ENCODE measurements around the gene ACKR2.

The ACKR2 gene

DNA sequence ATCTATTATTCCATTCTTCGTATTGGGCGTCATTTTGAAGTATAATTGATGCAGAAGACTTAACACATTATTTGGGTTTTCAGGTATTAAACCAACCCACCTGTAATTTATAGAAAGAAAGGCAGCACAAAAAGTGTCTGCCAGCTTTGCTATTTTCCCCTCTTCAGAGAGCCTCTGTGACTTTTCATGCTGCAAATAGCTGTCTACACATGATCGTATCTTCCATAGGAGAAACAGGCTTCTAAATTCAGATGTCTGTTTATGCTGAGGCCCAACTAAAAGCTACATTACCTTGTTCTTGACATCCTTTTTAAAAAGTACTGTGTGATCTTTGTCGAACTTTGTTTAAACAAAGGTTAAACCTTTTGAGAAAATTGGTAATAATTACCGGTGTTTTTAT is 5.0 kb downstream of the ACKR2 start:
- H3K4me2 ChIP-seq (ENCODE audit: low read length) = no peak overlapping the region
- H3K36me3 ChIP-seq (replicated peaks; ENCODE audit: low read depth, low read length) = no peaks in the 10 kb centered on the region
- no peaks in the 10 kb centered on the region for H4K20me1 ChIP-seq (ENCODE audit: insufficient read depth, low read length)
- H2AFZ ChIP-seq (ENCODE audit: low read depth, low read length) = no peak overlapping the region
- H3K9me3 ChIP-seq (ENCODE audit: insufficient read depth, low read length) = no peaks in the 10 kb centered on the region
- no peak overlapping the region for H3K4me3 ChIP-seq (ENCODE audit: low read length)
- H3K9ac ChIP-seq (ENCODE audit: low read length) = no peak overlapping the region
- no peaks in the 10 kb centered on the region for H3K79me2 ChIP-seq (ENCODE audit: low read length)
- H3K27me3 ChIP-seq (ENCODE audit: low read depth, low read length) = peaks cover 14% of the 10 kb centered on the region; the same call in 1 of the 2 replicates
- H3K27ac ChIP-seq (ENCODE audit: low read length) = no peak overlapping the region
- peaks cover 20% of the 10 kb centered on the region for H3K4me1 ChIP-seq (ENCODE audit: low read length)
- TF ChIP-seq EZH2phosphoT487 (IDR thresholded peaks at IDR 0.05; ENCODE audit: low read depth) = no peak
- TF ChIP-seq, protein P1, sequence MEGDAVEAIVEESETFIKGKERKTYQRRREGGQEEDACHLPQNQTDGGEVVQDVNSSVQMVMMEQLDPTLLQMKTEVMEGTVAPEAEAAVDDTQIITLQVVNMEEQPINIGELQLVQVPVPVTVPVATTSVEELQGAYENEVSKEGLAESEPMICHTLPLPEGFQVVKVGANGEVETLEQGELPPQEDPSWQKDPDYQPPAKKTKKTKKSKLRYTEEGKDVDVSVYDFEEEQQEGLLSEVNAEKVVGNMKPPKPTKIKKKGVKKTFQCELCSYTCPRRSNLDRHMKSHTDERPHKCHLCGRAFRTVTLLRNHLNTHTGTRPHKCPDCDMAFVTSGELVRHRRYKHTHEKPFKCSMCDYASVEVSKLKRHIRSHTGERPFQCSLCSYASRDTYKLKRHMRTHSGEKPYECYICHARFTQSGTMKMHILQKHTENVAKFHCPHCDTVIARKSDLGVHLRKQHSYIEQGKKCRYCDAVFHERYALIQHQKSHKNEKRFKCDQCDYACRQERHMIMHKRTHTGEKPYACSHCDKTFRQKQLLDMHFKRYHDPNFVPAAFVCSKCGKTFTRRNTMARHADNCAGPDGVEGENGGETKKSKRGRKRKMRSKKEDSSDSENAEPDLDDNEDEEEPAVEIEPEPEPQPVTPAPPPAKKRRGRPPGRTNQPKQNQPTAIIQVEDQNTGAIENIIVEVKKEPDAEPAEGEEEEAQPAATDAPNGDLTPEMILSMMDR (IDR thresholded peaks at IDR 0.05; ENCODE audit: low read depth, low read length) = no peak

DNA sequence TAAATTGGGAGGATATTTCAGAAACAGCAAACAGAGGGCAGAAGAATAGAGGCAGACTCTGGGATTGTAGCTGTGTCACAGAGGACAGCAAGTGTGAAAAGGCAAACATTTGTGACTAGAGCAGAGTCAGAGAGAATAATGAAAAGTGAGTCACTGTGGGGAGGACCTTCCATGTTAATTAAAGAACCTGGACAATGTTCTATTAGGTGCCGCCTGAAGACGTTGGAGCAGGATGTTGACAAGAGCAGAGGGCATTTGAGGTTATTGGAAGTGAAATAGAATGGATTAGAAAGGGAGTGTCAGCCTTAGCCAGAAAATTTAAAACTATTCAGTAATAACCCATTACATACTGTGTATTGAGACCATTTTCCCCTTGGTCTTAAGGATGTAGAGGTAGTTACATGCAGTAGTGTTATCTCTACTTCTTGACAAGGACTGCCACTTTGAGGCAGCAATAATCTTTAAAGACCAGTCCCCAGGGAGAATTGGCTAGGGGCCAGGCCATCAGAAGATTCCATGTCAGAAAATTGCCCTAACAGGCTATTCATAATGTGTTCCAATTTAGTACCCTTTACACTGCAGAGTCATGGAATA is 5.8 kb downstream of the ACKR2 start:
- Histone ChIP-seq H2AFZ (ENCODE audit: low read depth, low read length) (no peak overlapping the region), H3K27ac (ENCODE audit: low read length) (no peak overlapping the region), H3K79me2 (ENCODE audit: low read length) (no peaks in the 10 kb centered on the region), H3K9me3 (ENCODE audit: insufficient read depth, low read length) (no peaks in the 10 kb centered on the region), H3K9ac (ENCODE audit: low read length) (no peak overlapping the region), H3K4me2 (ENCODE audit: low read length) (no peak overlapping the region), H4K20me1 (ENCODE audit: insufficient read depth, low read length) (no peaks in the 10 kb centered on the region), H3K27me3 (ENCODE audit: low read depth, low read length) (peaks cover 14% of the 10 kb centered on the region; the same call in 1 of the 2 replicates), H3K4me3 (ENCODE audit: low read length) (no peak overlapping the region), H3K4me1 (ENCODE audit: low read length) (peaks cover 20% of the 10 kb centered on the region), H3K36me3 (replicated peaks; ENCODE audit: low read depth, low read length) (no peaks in the 10 kb centered on the region)
- no peak for TF ChIP-seq EZH2phosphoT487 (IDR thresholded peaks at IDR 0.05; ENCODE audit: low read depth)
- TF ChIP-seq, protein P1 (IDR thresholded peaks at IDR 0.05; ENCODE audit: low read depth, low read length) = no peak

DNA sequence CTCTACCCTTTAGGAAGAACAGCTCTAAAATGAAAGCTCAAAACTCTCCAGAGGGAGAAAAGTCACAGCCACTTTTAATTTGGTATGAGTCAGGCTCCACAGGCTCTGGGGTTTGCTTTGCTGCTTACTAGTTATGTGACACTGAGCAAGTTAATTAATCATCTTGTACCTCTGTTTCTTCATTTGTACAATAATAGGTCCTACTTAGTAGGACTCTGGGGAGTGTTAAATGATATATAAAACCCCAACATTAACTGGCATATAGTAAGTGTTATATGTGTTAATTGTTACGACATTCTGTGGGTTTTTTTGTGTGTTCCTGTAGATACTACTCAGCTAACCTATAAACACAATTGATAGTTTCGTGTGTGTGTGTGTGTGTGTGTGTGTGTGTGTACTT is 6.6 kb downstream of the ACKR2 start:
- no peak for TF ChIP-seq EZH2phosphoT487 (IDR thresholded peaks at IDR 0.05; ENCODE audit: low read depth)
- TF ChIP-seq, protein P1 (IDR thresholded peaks at IDR 0.05; ENCODE audit: low read depth, low read length) = no peak
- H3K4me3 ChIP-seq (ENCODE audit: low read length) = no peak overlapping the region
- H3K36me3 ChIP-seq (replicated peaks; ENCODE audit: low read depth, low read length) = no peaks in the 10 kb centered on the region
- H3K79me2 ChIP-seq (ENCODE audit: low read length) = no peaks in the 10 kb centered on the region
- H3K9me3 ChIP-seq (ENCODE audit: insufficient read depth, low read length) = no peaks in the 10 kb centered on the region
- no peak overlapping the region for H3K27ac ChIP-seq (ENCODE audit: low read length)
- peaks cover 14% of the 10 kb centered on the region; the same call in 1 of the 2 replicates for H3K27me3 ChIP-seq (ENCODE audit: low read depth, low read length)
- no peaks in the 10 kb centered on the region for H4K20me1 ChIP-seq (ENCODE audit: insufficient read depth, low read length)
- peaks cover 16% of the 10 kb centered on the region for H3K4me1 ChIP-seq (ENCODE audit: low read length)
- no peak overlapping the region for H2AFZ ChIP-seq (ENCODE audit: low read depth, low read length)
- no peak overlapping the region for H3K4me2 ChIP-seq (ENCODE audit: low read length)
- no peak overlapping the region for H3K9ac ChIP-seq (ENCODE audit: low read length)

DNA sequence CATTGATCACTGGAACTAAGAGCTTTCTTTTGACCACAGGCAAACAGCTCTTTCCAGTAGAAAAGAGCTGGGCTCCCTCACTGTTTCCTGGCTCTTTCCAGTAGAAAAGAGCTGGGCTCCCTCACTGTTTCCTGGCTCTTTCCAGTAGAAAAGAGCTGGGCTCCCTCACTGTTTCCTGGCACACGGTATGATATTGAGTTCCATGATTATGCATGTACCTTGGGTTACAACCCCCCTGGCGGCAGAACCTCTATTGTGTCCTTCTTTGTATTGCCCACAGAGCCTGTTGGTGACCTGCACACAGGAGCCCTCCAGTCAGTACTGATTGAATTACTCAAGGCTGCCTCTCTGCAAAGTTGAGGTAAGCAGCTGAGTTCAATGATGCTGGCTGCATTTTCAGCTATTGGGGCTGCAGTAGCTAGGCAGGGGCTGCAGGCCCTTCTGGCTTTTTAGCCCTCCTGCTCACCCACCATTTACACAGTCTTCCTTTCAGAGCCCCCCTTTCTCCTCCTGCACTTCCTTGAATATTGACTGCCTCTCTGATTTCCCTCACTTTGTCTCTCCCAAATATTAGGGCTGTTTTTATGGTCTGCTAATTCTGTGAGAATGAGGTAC is 10.2 kb downstream of the ACKR2 start:
- no peak for TF ChIP-seq EZH2phosphoT487 (IDR thresholded peaks at IDR 0.05; ENCODE audit: low read depth)
- TF ChIP-seq, protein P1 (IDR thresholded peaks at IDR 0.05; ENCODE audit: low read depth, low read length) = no peak
- Histone ChIP-seq H2AFZ (ENCODE audit: low read depth, low read length) (no peak overlapping the region), H3K27me3 (ENCODE audit: low read depth, low read length) (peaks cover 14% of the 10 kb centered on the region; the same call in 1 of the 2 replicates), H3K79me2 (ENCODE audit: low read length) (no peaks in the 10 kb centered on the region), H3K4me2 (ENCODE audit: low read length) (no peak overlapping the region), H3K9me3 (ENCODE audit: insufficient read depth, low read length) (no peaks in the 10 kb centered on the region), H3K4me1 (ENCODE audit: low read length) (no peaks in the 10 kb centered on the region), H3K9ac (ENCODE audit: low read length) (no peak overlapping the region), H3K36me3 (replicated peaks; ENCODE audit: low read depth, low read length) (no peaks in the 10 kb centered on the region), H3K4me3 (ENCODE audit: low read length) (no peak overlapping the region), H3K27ac (ENCODE audit: low read length) (no peak overlapping the region), H4K20me1 (ENCODE audit: insufficient read depth, low read length) (no peaks in the 10 kb centered on the region)
